HCT116 (cell line): Measurements from ENCODE around the gene LRRN2. TPM values are rescaled to one million over a fixed set of nuclear protein-coding genes. Genes with fewer than 3 reads are reported as not detected.

Source experiments
- ATAC-seq: fragments of 200-7000 bp; cut with Tn5 transposase; 2 replicates; pipeline ENCODE4 v1.9.1; 2020; ENCODE audit warnings: mild to moderate bottlenecking, moderate library complexity
- BruUV-seq: library from RNA; stranded (reverse); fragments of 400-500 nt; replicated peaks from 2 replicates; lab custom pipeline; 2021; lab: Mats Ljungman, UMichigan
- CTCF ChIA-PET: fragments of 300-600 bp; sonication (Branson Sonifier 250); formaldehyde crosslinking; loops from one replicate; lab custom pipeline; 2021; ENCODE audit warnings: antibody characterized with exemption; lab: Charles Lee
- POLR2A ChIA-PET: fragments of 300-600, 350-600 bp; sonication (Branson Sonifier 250); formaldehyde crosslinking; loops from one replicate; lab custom pipeline; 2021; ENCODE audit warnings: antibody characterized with exemption; lab: Charles Lee
- RAD21 ChIA-PET, 2 experiments: fragments of 300-600 bp; sonication (Branson Sonifier 250); formaldehyde crosslinking; loops; one replicate each; lab custom pipeline; 2023; ENCODE audit warnings: low total read pairs in 2 of 2; ENCODE audit not compliant: uncharacterized antibody in 2 of 2, unreplicated experiment in 2 of 2, low non-redundant PET in 1 of 2; lab: Charles Lee
- DNase-seq: peaks from one replicate; pipeline ENCODE4 v3.0.0-alpha.2; 2010; ENCODE audit warnings: low read depth, low spot score
- H2AFZ ChIP-seq: fragments of 200-600 bp; shearing (Covaris generic), sonication (generic); 2 replicates; pipeline ENCODE4 v1.6.1; 2017; ENCODE audit warnings: low read depth, mixed run types, mixed read lengths, antibody characterized with exemption, low read length; ENCODE audit not compliant: poor library complexity, severe bottlenecking
- H3K27ac ChIP-seq: 2 replicates; pipeline ENCODE4 v1.5.1; 2012; ENCODE audit warnings: low read depth, low read length
- H3K27me3 ChIP-seq: fragments of 200-600 bp; sonication (generic); 2 replicates; pipeline ENCODE4 v1.6.1; 2016; ENCODE audit warnings: mixed run types, low read length, mixed read lengths; ENCODE audit not compliant: insufficient read depth
- H3K36me3 ChIP-seq, 2 experiments: fragments of 200-500 bp in 1 of 2; fragments of 200-600 bp in 1 of 2; sonication (Bioruptor generic) in 1 of 2; sonication (generic) in 1 of 2; 2 replicates each; pipeline versions ENCODE4 v1.5.1 to v1.6.1; 2014 to 2016; ENCODE audit warnings: low read length in 2 of 2, inconsistent platforms in 1 of 2, mixed read lengths in 1 of 2, mixed run types in 1 of 2; ENCODE audit not compliant: insufficient read depth in 2 of 2, control insufficient read depth in 1 of 2
- H3K4me1 ChIP-seq, 2 experiments: fragments of 200-600 bp in 1 of 2; sonication (generic) in 1 of 2; 2 replicates each; pipeline versions ENCODE4 v1.5.1 to v1.6.1; 2012 to 2017; ENCODE audit warnings: low read length in 2 of 2, inconsistent platforms in 1 of 2, mild to moderate bottlenecking in 1 of 2, mixed read lengths in 1 of 2, mixed run types in 1 of 2, moderate library complexity in 1 of 2; ENCODE audit not compliant: insufficient read depth in 2 of 2, control insufficient read depth in 1 of 2
- H3K4me2 ChIP-seq: fragments of 200-600 bp; sonication (generic); 2 replicates; pipeline ENCODE4 v1.6.1; 2017; ENCODE audit warnings: mixed run types, low read length, mixed read lengths
- H3K4me3 ChIP-seq, 2 experiments: fragments of 200-600 bp in 1 of 2; sonication (generic) in 1 of 2; replicated peaks in 1 of 2; 2 replicates each; pipeline ENCODE4 v1.5.1; 2011 to 2016; ENCODE audit warnings: low read length in 2 of 2, control low read depth in 1 of 2, low read depth in 1 of 2, mild to moderate bottlenecking in 1 of 2, mixed read lengths in 1 of 2, mixed run types in 1 of 2
- H3K79me2 ChIP-seq: fragments of 200-600 bp; sonication (generic); 2 replicates; pipeline ENCODE4 v1.6.1; 2017; ENCODE audit warnings: mild to moderate bottlenecking, mixed run types, low read length, moderate library complexity, mixed read lengths; ENCODE audit not compliant: insufficient read depth
- H3K9ac ChIP-seq: fragments of 200-600 bp; sonication (generic); 2 replicates; pipeline ENCODE4 v1.6.1; 2016; ENCODE audit warnings: low read length, mixed read lengths
- H3K9me2 ChIP-seq: fragments of 200-600 bp; sonication (generic), shearing (Covaris generic); 2 replicates; pipeline ENCODE4 v1.6.1; 2017; ENCODE audit warnings: mixed run types, mild to moderate bottlenecking, moderate library complexity; ENCODE audit not compliant: insufficient read depth
- H3K9me3 ChIP-seq, 2 experiments: fragments of 200-500 bp in 1 of 2; fragments of 200-600 bp in 1 of 2; sonication (Bioruptor generic) in 1 of 2; sonication (generic) in 1 of 2; 2 replicates each; pipeline ENCODE4 v1.6.1; 2014 to 2017; ENCODE audit warnings: low read length in 2 of 2, mixed read lengths in 2 of 2, inconsistent platforms in 1 of 2, low read depth in 1 of 2, mild to moderate bottlenecking in 1 of 2, mixed run types in 1 of 2, moderate library complexity in 1 of 2; ENCODE audit not compliant: control insufficient read depth in 1 of 2, insufficient read depth in 1 of 2
- H4K20me1 ChIP-seq: fragments of 200-600 bp; sonication (generic), shearing (Covaris generic); 2 replicates; pipeline ENCODE4 v1.6.1; 2017; ENCODE audit warnings: mixed run types, mild to moderate bottlenecking, moderate library complexity; ENCODE audit not compliant: insufficient read depth
- CBX3 ChIP-seq: IDR thresholded peaks from 2 replicates; pipeline ENCODE4 v1.6.1; 2012; ENCODE audit warnings: low read depth
- CEBPB ChIP-seq: IDR thresholded peaks from 2 replicates; pipeline ENCODE4 v1.6.1; 2012; ENCODE audit warnings: low read depth
- ELF1 ChIP-seq: IDR thresholded peaks from 2 replicates; pipeline ENCODE4 v1.6.1; 2012; ENCODE audit warnings: low read depth, borderline replicate concordance
- EZH2 ChIP-seq: fragments of 200-600 bp; sonication (generic); IDR thresholded peaks from 2 replicates; pipeline ENCODE4 v1.6.1; 2017; ENCODE audit warnings: antibody characterized with exemption, mixed run types
- FOSL1 ChIP-seq: IDR thresholded peaks from 2 replicates; pipeline ENCODE4 v1.6.1; 2012; ENCODE audit warnings: low read depth
- JUND ChIP-seq: IDR thresholded peaks from 2 replicates; pipeline ENCODE4 v1.6.1; 2012
- POLR2A ChIP-seq: IDR thresholded peaks from 2 replicates; pipeline ENCODE4 v1.7.0; 2011; ENCODE audit warnings: borderline replicate concordance; ENCODE audit not compliant: insufficient read depth, insufficient read length; ENCODE audit errors: extremely low read depth
- SIN3A ChIP-seq: IDR thresholded peaks from 2 replicates; pipeline ENCODE4 v1.6.1; 2012; ENCODE audit warnings: low read depth
- TCF7L2 ChIP-seq: IDR thresholded peaks from 2 replicates; pipeline ENCODE4 v1.7.0; 2011; ENCODE audit warnings: borderline replicate concordance, inconsistent platforms; ENCODE audit not compliant: insufficient read depth, insufficient read length; ENCODE audit errors: extremely low read depth
- ZFX ChIP-seq: fragments of 450-650 bp; IDR thresholded peaks from 2 replicates; pipeline ENCODE4 v1.6.1; 2017
- intact Hi-C: fragments of 100-400 bp; cut with micrococcal nuclease; formaldehyde crosslinking; loops from 2 replicates; pipeline ENCODE4 v1.10.0; 2022
- total RNA-seq: library from RNA; stranded (reverse); gene quantifications from one replicate; pipeline ENCODE4 v1.2.1, GENCODE V29; 2021; ENCODE audit not compliant: unreplicated experiment
- TF ChIP-seq, protein P1 (sequence below): IDR thresholded peaks from 2 replicates; pipeline ENCODE4 v1.6.1; 2012
- TF ChIP-seq, protein P2 (sequence below), 3 experiments: fragments of 200-600 bp in 1 of 3; sonication (generic) in 1 of 3; IDR thresholded peaks in 2 of 3; conservative IDR thresholded peaks in 1 of 3; 2 replicates each; pipeline ENCODE4 v1.5.1; 2012 to 2017; ENCODE audit warnings: low read depth in 2 of 3, low read length in 2 of 3, antibody characterized with exemption in 1 of 3, borderline replicate concordance in 1 of 3, control low read depth in 1 of 3, mild to moderate bottlenecking in 1 of 3, mixed read lengths in 1 of 3, mixed run types in 1 of 3, moderate library complexity in 1 of 3; ENCODE audit not compliant: insufficient read depth in 1 of 3
- TF ChIP-seq, protein P3 (sequence below): IDR thresholded peaks from 2 replicates; pipeline ENCODE4 v1.6.1; 2011; ENCODE audit warnings: mild to moderate bottlenecking, low read length, moderate library complexity; ENCODE audit not compliant: insufficient replicate concordance; ENCODE audit errors: extremely low read depth

The LRRN2 gene
- total RNA-seq, 1 experiment from 2014 or later, result 3.2 TPM

DNA sequence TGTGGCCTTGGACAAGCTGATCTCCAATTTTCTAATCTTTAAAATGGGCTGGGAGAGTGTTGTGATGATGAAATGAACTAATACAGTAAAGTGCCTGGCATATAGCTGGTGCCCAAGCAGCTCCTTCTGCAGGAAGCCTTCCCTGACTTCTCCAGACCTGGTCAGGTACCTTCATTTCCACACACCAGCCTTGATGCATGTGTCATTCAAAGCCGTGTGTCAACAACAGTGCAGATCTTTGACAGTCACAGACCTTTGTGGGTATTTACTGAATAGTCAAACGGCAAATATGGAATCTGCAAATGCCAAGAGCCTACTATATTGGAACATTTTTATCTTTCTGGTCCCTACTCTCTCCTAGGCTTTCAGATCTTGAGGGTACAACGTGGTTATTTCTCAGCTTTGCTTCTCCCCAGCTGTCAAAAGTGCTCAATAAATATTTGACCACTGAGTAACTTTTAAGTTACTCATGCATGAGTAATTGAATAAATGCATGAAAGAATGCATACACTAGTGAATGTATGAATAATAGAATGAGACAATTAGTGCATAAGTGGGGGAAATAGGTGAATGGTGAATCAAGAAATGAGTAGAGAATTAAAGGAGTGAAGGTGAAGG lies 94.0 kb downstream of the LRRN2 start:
- H3K79me2 ChIP-seq, result no peaks in the 10 kb centered on the region
- H3K9me3 ChIP-seq, result no peaks in the 10 kb centered on the region
- no peaks in the 10 kb centered on the region for H3K9me2 ChIP-seq
- H3K27me3 ChIP-seq, result no peaks in the 10 kb centered on the region
- POLR2A ChIA-PET, result no interaction called here
- H3K27ac ChIP-seq, result no peak overlapping the region
- DNase-seq (no peak), ATAC-seq (peak; percentile 69; the same call in 1 of the 2 replicates)
- H3K4me3 ChIP-seq, result no peak overlapping the region
- RAD21 ChIA-PET, result no interaction called here
- CTCF ChIA-PET, result interaction anchor here (0.8 to 1.4 kb wide), 2 partner anchors 156 to 215 kb away, joined by 3 read pairs; no protein-coding TSS in a partner anchor
- peaks cover 3 to 20% of the 10 kb centered on the region in 2 experiments; a peak in 2 of 4 replicates for H3K4me1 ChIP-seq
- TF ChIP-seq JUND (peak; percentile 62), SIN3A (0 out of 2 replicates have a peak, but pooled peaks have one; percentile 33), POLR2A (no peak), CEBPB (no peak), FOSL1 (peak; percentile 84)
- TF ChIP-seq, protein P1, sequence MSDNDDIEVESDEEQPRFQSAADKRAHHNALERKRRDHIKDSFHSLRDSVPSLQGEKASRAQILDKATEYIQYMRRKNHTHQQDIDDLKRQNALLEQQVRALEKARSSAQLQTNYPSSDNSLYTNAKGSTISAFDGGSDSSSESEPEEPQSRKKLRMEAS, result no peak
- BruUV-seq, result no TSS peak
- H3K36me3 ChIP-seq, result no peaks in the 10 kb centered on the region
- H3K4me2 ChIP-seq, result peak overlapping the region; percentile 34
- no peak overlapping the region for H3K9ac ChIP-seq
- H4K20me1 ChIP-seq, result no peaks in the 10 kb centered on the region
- intact Hi-C loops, result no loop called here
- no peak overlapping the region for H2AFZ ChIP-seq

DNA sequence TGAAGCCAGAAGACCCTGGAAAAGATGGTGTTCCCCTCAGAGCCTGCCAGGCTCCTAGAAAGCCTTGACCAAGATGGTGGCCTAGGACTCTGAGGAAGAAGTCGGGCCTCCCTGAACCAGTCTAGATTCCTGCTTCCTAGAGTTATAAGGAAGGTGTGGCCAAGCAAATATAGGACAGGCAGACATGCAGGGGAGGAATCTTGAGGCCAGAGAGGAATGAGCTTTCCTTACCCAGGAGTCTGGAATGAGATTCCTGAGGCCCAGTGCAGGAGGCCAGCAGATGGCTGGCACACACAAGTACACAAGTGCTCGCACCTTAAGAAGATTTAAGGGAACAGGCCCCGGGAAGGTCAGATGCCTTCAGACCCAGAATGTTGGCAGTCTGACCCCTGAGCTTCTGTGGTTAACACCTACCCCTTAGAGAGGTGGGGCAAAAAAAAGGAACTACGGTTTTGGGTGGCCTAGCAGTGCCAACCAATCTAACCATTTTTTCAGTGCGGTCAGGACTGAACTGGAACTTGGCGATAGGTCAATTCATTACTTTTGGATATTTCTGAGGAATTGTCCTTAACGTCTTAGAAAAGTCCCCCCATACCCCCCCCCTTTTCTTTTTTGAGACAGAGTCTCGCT lies 96.0 kb downstream of the LRRN2 start:
- Histone ChIP-seq H3K4me3 (no peak overlapping the region), H3K27me3 (no peaks in the 10 kb centered on the region), H3K79me2 (no peaks in the 10 kb centered on the region), H3K36me3 (no peaks in the 10 kb centered on the region), H3K4me2 (no peak overlapping the region), H3K9ac (no peak overlapping the region), H3K9me3 (no peaks in the 10 kb centered on the region), H2AFZ (no peak overlapping the region), H3K4me1 (peaks cover 3 to 20% of the 10 kb centered on the region in 2 experiments; a peak in 2 of 4 replicates), H4K20me1 (no peaks in the 10 kb centered on the region), H3K9me2 (no peaks in the 10 kb centered on the region), H3K27ac (no peak overlapping the region)
- ATAC-seq, result no peak
- intact Hi-C loops, result no loop called here
- DNase-seq, result no peak
- POLR2A ChIA-PET, result no interaction called here
- no TSS peak for BruUV-seq
- CTCF ChIA-PET, result no interaction called here
- RAD21 ChIA-PET, result no interaction called here
- TF ChIP-seq, protein P2, sequence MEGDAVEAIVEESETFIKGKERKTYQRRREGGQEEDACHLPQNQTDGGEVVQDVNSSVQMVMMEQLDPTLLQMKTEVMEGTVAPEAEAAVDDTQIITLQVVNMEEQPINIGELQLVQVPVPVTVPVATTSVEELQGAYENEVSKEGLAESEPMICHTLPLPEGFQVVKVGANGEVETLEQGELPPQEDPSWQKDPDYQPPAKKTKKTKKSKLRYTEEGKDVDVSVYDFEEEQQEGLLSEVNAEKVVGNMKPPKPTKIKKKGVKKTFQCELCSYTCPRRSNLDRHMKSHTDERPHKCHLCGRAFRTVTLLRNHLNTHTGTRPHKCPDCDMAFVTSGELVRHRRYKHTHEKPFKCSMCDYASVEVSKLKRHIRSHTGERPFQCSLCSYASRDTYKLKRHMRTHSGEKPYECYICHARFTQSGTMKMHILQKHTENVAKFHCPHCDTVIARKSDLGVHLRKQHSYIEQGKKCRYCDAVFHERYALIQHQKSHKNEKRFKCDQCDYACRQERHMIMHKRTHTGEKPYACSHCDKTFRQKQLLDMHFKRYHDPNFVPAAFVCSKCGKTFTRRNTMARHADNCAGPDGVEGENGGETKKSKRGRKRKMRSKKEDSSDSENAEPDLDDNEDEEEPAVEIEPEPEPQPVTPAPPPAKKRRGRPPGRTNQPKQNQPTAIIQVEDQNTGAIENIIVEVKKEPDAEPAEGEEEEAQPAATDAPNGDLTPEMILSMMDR (IDR thresholded peaks at IDR 0.05 in 2 of 3, conservative IDR thresholded peaks at IDR 0.05 in 1 of 3; ENCODE audit: borderline replicate concordance in 1 of 3, insufficient read depth in 1 of 3, low read depth in 2 of 3, low read length in 2 of 3), result no peak
- TF ChIP-seq, protein P1, result no peak
- TF ChIP-seq POLR2A, result no peak
- no peak for TF ChIP-seq CBX3
- no peak for TF ChIP-seq JUND
- no peak for TF ChIP-seq TCF7L2
- no peak for TF ChIP-seq ZFX
- no peak for TF ChIP-seq ELF1
- TF ChIP-seq SIN3A, result no peak
- TF ChIP-seq, protein P3, sequence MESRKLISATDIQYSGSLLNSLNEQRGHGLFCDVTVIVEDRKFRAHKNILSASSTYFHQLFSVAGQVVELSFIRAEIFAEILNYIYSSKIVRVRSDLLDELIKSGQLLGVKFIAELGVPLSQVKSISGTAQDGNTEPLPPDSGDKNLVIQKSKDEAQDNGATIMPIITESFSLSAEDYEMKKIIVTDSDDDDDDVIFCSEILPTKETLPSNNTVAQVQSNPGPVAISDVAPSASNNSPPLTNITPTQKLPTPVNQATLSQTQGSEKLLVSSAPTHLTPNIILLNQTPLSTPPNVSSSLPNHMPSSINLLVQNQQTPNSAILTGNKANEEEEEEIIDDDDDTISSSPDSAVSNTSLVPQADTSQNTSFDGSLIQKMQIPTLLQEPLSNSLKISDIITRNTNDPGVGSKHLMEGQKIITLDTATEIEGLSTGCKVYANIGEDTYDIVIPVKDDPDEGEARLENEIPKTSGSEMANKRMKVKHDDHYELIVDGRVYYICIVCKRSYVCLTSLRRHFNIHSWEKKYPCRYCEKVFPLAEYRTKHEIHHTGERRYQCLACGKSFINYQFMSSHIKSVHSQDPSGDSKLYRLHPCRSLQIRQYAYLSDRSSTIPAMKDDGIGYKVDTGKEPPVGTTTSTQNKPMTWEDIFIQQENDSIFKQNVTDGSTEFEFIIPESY, result no peak
- no peak for TF ChIP-seq EZH2
- TF ChIP-seq, all 23 proteins: peak for 0
